GM23338 (cell line): Measurements from ENCODE around the gene LRBA. TPM values are rescaled to one million over a fixed set of nuclear protein-coding genes. Genes with fewer than 3 reads are reported as not detected.
A peak's percentile ranks its signal among the peaks of the same experiment; 100 is the strongest.

Source experiments
- ATAC-seq: fragments of 200-7000 bp; cut with Tn5 transposase; 3 replicates; pipeline ENCODE4 v1.9.1; 2020
- DNase-seq: peaks from one replicate; pipeline ENCODE4 v3.0.0-alpha.2; 2015; ENCODE audit warnings: low spot score
- H2AFZ ChIP-seq: fragments of 200-600 bp; sonication (generic); 2 replicates; pipeline ENCODE4 v1.8.0; 2016; ENCODE audit warnings: antibody characterized with exemption, mild to moderate bottlenecking, moderate library complexity
- H3F3A ChIP-seq: fragments of 200-600 bp; sonication (generic); replicated peaks from 2 replicates; pipeline ENCODE4 v1.8.0; 2017; ENCODE audit warnings: antibody characterized with exemption, mixed run types, low read depth
- H3K27ac ChIP-seq: fragments of 200-600 bp; sonication (generic); 2 replicates; pipeline ENCODE4 v1.6.1; 2016; ENCODE audit warnings: low read depth
- H3K27me3 ChIP-seq: fragments of 200-600 bp; sonication (generic); 2 replicates; pipeline ENCODE4 v1.8.0; 2016; ENCODE audit warnings: mild to moderate bottlenecking, mixed run types, moderate library complexity; ENCODE audit not compliant: insufficient read depth
- H3K36me3 ChIP-seq: fragments of 200-600 bp; sonication (generic); 2 replicates; pipeline ENCODE4 v1.8.0; 2016; ENCODE audit warnings: mild to moderate bottlenecking; ENCODE audit not compliant: insufficient read depth
- H3K4me1 ChIP-seq: fragments of 200-600 bp; sonication (generic); 2 replicates; pipeline ENCODE4 v1.8.0; 2016; ENCODE audit warnings: mild to moderate bottlenecking, moderate library complexity; ENCODE audit not compliant: insufficient read depth
- H3K4me2 ChIP-seq: fragments of 200-600 bp; sonication (generic); 2 replicates; pipeline ENCODE4 v1.7.1; 2017; ENCODE audit warnings: mixed run types
- H3K4me3 ChIP-seq: fragments of 200-600 bp; sonication (generic); 2 replicates; pipeline ENCODE4 v1.6.1; 2016; ENCODE audit warnings: mixed run types
- H3K79me2 ChIP-seq: fragments of 200-600 bp; sonication (generic); replicated peaks from 2 replicates; pipeline ENCODE4 v1.8.0; 2017; ENCODE audit warnings: mild to moderate bottlenecking; ENCODE audit not compliant: insufficient read depth
- H3K9me2 ChIP-seq: fragments of 200-600 bp; sonication (generic); 2 replicates; pipeline ENCODE4 v1.8.0; 2017; ENCODE audit not compliant: insufficient read depth
- H4K20me1 ChIP-seq: fragments of 200-600 bp; sonication (generic); replicated peaks from 2 replicates; pipeline ENCODE4 v1.8.0; 2017; ENCODE audit warnings: mild to moderate bottlenecking; ENCODE audit not compliant: insufficient read depth
- H3K27ac Mint-ChIP-seq: 2 replicates; pipeline ENCODE4 v1.8.0; 2020; ENCODE audit warnings: inconsistent platforms, mild to moderate bottlenecking, moderate library complexity, mixed read lengths
- H3K27me3 Mint-ChIP-seq: 3 replicates; pipeline ENCODE4 v1.8.0; 2022; ENCODE audit warnings: low read depth, mild to moderate bottlenecking, moderate library complexity, mixed read lengths, inconsistent platforms; ENCODE audit not compliant: insufficient read depth, poor library complexity
- H3K36me3 Mint-ChIP-seq: 3 replicates; pipeline ENCODE4 v1.8.0; 2021; ENCODE audit warnings: low read depth, mild to moderate bottlenecking, inconsistent platforms, moderate library complexity, mixed read lengths
- H3K4me1 Mint-ChIP-seq: 3 replicates; pipeline ENCODE4 v1.8.0; 2020; ENCODE audit warnings: mild to moderate bottlenecking, inconsistent platforms, mixed read lengths
- H3K4me3 Mint-ChIP-seq: 3 replicates; pipeline ENCODE4 v1.8.0; 2021; ENCODE audit warnings: moderate library complexity, mild to moderate bottlenecking, inconsistent platforms, mixed read lengths
- H3K9me3 Mint-ChIP-seq: 3 replicates; pipeline ENCODE4 v1.8.0; 2020; ENCODE audit warnings: moderate library complexity, mild to moderate bottlenecking, inconsistent platforms, mixed read lengths
- EZH2 ChIP-seq: fragments of 200-600 bp; sonication (generic); IDR thresholded peaks from one replicate; pipeline ENCODE4 v1.8.0; 2017; ENCODE audit warnings: antibody characterized with exemption, mild to moderate bottlenecking, low read depth; ENCODE audit not compliant: unreplicated experiment
- ZNF114 ChIP-seq: fragments of 250-450 bp; sonication (Bioruptor Pico); IDR thresholded peaks from 2 replicates; pipeline ENCODE4 v1.5.0; 2020; ENCODE audit warnings: mild to moderate bottlenecking, moderate library complexity
- polyA plus RNA-seq: library from polyadenylated mRNA; unstranded; fragments of >200 nt; fragmentation: Nextera tagmentation; extraction: Ambion mirVana; gene quantifications from 2 replicates; pipeline ENCODE4 v1.2.1, GENCODE V29; 2016
- total RNA-seq: library from RNA; depleted of rRNA; stranded (reverse); fragments of >200 nt; shearing (Covaris generic); gene quantifications from 2 replicates; pipeline ENCODE4 v1.2.3, GENCODE V29; 2014
- TF ChIP-seq, protein P1 (sequence below): fragments of 250-450 bp; sonication (Bioruptor Pico); IDR thresholded peaks from 2 replicates; pipeline ENCODE4 v1.5.0; 2020; ENCODE audit warnings: mild to moderate bottlenecking, moderate library complexity
- TF ChIP-seq, protein P2 (sequence below), 2 experiments: fragments of 200-600 bp in 1 of 2; sonication (generic) in 1 of 2; conservative IDR thresholded peaks; 2 replicates each; pipeline versions ENCODE4 v1.5.1 to v1.6.1; 2016 to 2017; ENCODE audit warnings: antibody characterized with exemption in 2 of 2, low read depth in 2 of 2, mild to moderate bottlenecking in 2 of 2, moderate library complexity in 1 of 2

The LRBA gene
- total and polyA plus RNA-seq, 2 experiments from 2014 or later, result 23.3 to 126 TPM

DNA sequence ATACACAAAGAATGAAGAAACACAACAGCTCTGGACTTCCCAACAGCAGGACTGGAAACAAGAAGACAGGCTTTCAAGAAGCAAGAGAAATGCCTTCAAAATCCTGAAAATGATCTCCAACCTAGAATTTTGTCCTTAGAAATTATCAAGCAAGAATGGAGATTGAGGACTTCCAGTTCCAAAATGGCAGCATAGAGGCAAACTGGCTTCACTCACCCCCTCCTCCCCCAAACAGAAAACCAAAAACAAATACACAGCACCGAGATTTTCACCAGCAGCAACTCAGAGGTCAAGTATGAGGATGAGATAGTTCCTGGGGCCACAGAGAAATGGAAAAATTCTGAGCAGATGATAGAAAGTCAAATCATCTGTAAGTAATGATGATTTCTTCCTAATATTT lies 40.5 kb upstream of the LRBA start:
- H3K79me2 ChIP-seq, result no peaks in the 10 kb centered on the region
- no peaks in the 10 kb centered on the region for H3K4me1 ChIP-seq
- H3F3A ChIP-seq, result 0 out of 2 replicates have a peak, but pooled peaks cover 2% of the 10 kb centered on the region
- Mint-ChIP-seq H3K4me1 (no peaks in the 10 kb centered on the region; the same call in 2 of the 3 replicates), H3K4me3 (no peak overlapping the region), H3K9me3 (no peaks in the 10 kb centered on the region), H3K27ac (no peak overlapping the region), H3K36me3 (no peaks in the 10 kb centered on the region), H3K27me3 (no peaks in the 10 kb centered on the region)
- ATAC-seq (no peak), DNase-seq (no peak)
- no peaks in the 10 kb centered on the region for H3K27me3 ChIP-seq
- H3K27ac ChIP-seq, result no peak overlapping the region
- TF ChIP-seq ZNF114 (CRISPR knock-in tag), result no peak
- no peak overlapping the region for H3K4me3 ChIP-seq
- 0 out of 2 replicates have a peak, but pooled peaks cover 2% of the 10 kb centered on the region for H3K9me2 ChIP-seq
- peak overlapping the region; percentile 33; the same call in 1 of the 2 replicates for H2AFZ ChIP-seq
- no peaks in the 10 kb centered on the region for H3K36me3 ChIP-seq
- no peak overlapping the region for H3K4me2 ChIP-seq
- H4K20me1 ChIP-seq, result no peaks in the 10 kb centered on the region

DNA sequence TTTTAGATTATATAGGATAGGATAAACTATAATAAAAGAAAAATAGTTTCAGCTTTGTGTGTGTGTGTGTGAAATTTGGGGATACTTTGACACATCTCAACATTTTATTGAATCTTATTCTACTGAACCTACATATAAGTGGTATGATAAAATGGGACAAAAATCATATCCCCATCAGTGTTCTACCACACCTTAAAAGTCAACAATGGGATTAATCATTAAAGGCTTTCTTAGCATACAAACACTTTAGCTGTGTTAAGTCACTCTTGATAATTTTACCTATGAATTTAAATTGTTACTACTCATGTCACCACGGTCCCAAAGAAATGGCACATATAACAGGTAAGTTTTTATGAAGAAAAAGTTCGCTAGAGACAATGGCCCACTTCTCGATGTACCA lies 37.7 kb upstream of the LRBA start:
- peaks cover 12% of the 10 kb centered on the region for H3K4me1 Mint-ChIP-seq
- Histone ChIP-seq H3K36me3 (no peaks in the 10 kb centered on the region), H4K20me1 (no peaks in the 10 kb centered on the region), H3K27ac (no peak overlapping the region), H3K4me3 (no peak overlapping the region), H3K4me1 (peaks cover 6% of the 10 kb centered on the region), H3K9me2 (0 out of 2 replicates have a peak, but pooled peaks cover 2% of the 10 kb centered on the region), H3K4me2 (no peak overlapping the region), H3K27me3 (no peaks in the 10 kb centered on the region), H3F3A (0 out of 2 replicates have a peak, but pooled peaks cover 4% of the 10 kb centered on the region), H2AFZ (no peak overlapping the region; the same call in 1 of the 2 replicates), H3K79me2 (peaks cover 11% of the 10 kb centered on the region; the same call in 1 of the 2 replicates)
- H3K27ac Mint-ChIP-seq, result no peak overlapping the region
- DNase-seq, result no peak
- H3K9me3 Mint-ChIP-seq, result no peaks in the 10 kb centered on the region
- H3K36me3 Mint-ChIP-seq, result no peaks in the 10 kb centered on the region
- H3K4me3 Mint-ChIP-seq, result no peak overlapping the region
- TF ChIP-seq EZH2, result no peak
- TF ChIP-seq, protein P1, sequence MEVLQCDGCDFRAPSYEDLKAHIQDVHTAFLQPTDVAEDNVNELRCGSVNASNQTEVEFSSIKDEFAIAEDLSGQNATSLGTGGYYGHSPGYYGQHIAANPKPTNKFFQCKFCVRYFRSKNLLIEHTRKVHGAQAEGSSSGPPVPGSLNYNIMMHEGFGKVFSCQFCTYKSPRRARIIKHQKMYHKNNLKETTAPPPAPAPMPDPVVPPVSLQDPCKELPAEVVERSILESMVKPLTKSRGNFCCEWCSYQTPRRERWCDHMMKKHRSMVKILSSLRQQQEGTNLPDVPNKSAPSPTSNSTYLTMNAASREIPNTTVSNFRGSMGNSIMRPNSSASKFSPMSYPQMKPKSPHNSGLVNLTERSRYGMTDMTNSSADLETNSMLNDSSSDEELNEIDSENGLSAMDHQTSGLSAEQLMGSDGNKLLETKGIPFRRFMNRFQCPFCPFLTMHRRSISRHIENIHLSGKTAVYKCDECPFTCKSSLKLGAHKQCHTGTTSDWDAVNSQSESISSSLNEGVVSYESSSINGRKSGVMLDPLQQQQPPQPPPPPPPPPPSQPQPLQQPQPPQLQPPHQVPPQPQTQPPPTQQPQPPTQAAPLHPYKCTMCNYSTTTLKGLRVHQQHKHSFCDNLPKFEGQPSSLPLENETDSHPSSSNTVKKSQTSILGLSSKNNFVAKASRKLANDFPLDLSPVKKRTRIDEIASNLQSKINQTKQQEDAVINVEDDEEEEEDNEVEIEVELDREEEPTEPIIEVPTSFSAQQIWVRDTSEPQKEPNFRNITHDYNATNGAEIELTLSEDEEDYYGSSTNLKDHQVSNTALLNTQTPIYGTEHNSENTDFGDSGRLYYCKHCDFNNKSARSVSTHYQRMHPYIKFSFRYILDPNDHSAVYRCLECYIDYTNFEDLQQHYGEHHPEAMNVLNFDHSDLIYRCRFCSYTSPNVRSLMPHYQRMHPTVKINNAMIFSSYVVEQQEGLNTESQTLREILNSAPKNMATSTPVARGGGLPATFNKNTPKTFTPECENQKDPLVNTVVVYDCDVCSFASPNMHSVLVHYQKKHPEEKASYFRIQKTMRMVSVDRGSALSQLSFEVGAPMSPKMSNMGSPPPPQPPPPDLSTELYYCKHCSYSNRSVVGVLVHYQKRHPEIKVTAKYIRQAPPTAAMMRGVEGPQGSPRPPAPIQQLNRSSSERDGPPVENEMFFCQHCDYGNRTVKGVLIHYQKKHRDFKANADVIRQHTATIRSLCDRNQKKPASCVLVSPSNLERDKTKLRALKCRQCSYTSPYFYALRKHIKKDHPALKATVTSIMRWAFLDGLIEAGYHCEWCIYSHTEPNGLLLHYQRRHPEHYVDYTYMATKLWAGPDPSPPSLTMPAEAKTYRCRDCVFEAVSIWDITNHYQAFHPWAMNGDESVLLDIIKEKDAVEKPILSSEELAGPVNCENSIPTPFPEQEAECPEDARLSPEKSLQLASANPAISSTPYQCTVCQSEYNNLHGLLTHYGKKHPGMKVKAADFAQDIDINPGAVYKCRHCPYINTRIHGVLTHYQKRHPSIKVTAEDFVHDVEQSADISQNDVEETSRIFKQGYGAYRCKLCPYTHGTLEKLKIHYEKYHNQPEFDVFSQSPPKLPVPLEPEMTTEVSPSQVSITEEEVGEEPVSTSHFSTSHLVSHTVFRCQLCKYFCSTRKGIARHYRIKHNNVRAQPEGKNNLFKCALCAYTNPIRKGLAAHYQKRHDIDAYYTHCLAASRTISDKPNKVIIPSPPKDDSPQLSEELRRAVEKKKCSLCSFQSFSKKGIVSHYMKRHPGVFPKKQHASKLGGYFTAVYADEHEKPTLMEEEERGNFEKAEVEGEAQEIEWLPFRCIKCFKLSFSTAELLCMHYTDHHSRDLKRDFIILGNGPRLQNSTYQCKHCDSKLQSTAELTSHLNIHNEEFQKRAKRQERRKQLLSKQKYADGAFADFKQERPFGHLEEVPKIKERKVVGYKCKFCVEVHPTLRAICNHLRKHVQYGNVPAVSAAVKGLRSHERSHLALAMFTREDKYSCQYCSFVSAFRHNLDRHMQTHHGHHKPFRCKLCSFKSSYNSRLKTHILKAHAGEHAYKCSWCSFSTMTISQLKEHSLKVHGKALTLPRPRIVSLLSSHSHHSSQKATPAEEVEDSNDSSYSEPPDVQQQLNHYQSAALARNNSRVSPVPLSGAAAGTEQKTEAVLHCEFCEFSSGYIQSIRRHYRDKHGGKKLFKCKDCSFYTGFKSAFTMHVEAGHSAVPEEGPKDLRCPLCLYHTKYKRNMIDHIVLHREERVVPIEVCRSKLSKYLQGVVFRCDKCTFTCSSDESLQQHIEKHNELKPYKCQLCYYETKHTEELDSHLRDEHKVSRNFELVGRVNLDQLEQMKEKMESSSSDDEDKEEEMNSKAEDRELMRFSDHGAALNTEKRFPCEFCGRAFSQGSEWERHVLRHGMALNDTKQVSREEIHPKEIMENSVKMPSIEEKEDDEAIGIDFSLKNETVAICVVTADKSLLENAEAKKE (CRISPR knock-in tag), result no peak
- TF ChIP-seq, protein P2, sequence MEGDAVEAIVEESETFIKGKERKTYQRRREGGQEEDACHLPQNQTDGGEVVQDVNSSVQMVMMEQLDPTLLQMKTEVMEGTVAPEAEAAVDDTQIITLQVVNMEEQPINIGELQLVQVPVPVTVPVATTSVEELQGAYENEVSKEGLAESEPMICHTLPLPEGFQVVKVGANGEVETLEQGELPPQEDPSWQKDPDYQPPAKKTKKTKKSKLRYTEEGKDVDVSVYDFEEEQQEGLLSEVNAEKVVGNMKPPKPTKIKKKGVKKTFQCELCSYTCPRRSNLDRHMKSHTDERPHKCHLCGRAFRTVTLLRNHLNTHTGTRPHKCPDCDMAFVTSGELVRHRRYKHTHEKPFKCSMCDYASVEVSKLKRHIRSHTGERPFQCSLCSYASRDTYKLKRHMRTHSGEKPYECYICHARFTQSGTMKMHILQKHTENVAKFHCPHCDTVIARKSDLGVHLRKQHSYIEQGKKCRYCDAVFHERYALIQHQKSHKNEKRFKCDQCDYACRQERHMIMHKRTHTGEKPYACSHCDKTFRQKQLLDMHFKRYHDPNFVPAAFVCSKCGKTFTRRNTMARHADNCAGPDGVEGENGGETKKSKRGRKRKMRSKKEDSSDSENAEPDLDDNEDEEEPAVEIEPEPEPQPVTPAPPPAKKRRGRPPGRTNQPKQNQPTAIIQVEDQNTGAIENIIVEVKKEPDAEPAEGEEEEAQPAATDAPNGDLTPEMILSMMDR (conservative IDR thresholded peaks at IDR 0.05; ENCODE audit: low read depth in 2 of 2), result no peak
- no peak for ATAC-seq
- H3K27me3 Mint-ChIP-seq, result peaks cover 3% of the 10 kb centered on the region
